HG02852 (cell line): ENCODE measurements around the gene MYRIP.
"Not testable (repeated sequence)": the region's sequence is repeated elsewhere in the genome, so short reads cannot be mapped to it uniquely, and the experiment has no call there.

ENCODE experiments used
- ATAC-seq: cut with Tn5 transposase; IDR thresholded peaks from one replicate; pipeline ENCODE4 v1.9.1; 2021; ENCODE audit warnings: mild to moderate bottlenecking, moderate library complexity; ENCODE audit not compliant: unreplicated experiment

MYRIP gene

DNA sequence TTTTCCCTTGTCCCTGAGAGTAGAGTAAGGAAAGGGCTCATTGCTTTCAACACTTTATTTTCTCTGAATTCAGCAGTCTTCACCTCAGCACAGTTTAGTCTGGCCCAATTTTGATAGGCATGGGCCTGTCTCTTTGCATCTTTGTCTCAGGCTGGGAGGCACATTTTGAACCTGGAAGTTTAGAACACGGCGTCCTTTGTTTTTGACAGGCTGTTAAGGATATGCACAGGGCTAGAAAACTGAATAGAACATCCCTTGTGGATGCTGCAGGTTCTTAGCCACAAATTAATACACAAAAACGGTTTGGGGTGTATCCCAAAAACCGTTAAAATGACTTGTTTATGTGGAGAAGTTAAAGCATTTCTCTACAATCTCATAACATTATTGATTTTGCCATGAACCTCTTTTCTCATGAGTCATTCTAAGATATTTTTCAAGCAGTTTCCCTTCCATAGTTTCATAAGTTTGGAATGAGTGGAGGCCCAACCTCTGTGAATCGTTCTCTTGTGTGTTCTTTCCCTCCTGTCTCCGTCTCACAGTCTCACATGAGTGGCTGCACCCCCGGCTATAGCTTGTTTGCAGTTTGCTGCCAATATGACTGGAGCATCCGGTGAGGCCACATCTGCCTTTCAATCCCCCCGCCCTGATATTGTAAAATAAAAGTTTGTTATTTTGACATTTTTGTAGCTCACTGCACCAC, 307.2 kb downstream of the MYRIP start:
- no peak for ATAC-seq

GRCh38 chr3:40118091-40118490, 308.7 kb downstream of the MYRIP start:
- ATAC-seq: no peak

GRCh38 chr3:40120067-40120692, 310.8 kb downstream of the MYRIP start:
- ATAC-seq: no peak

- no peak for ATAC-seq
Measured at GRCh38 chr3:40120806-40121205, 311.4 kb downstream of the MYRIP start.

GRCh38 chr3:40124918-40125317, 315.5 kb downstream of the MYRIP start:
- ATAC-seq: no peak

DNA sequence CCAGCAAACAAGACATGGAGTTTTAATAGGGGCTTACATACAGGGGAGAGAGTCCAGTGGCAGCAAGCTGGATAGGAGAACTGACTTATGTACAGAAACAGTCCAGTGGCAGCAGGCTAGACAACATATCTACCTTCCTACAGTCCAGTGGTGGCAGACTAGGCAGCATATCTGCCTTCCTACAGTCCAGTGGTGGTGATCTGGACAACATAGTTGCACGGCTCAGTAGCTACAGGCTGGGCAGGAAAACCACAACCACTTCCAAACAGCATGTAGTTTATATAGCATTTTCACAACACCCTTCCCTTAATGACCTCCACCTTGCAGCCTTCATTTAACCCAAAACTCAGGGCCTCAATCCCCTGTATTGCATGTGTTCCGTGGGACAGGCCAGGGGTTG, 318.8 kb downstream of the MYRIP start:
- no peak for ATAC-seq

DNA sequence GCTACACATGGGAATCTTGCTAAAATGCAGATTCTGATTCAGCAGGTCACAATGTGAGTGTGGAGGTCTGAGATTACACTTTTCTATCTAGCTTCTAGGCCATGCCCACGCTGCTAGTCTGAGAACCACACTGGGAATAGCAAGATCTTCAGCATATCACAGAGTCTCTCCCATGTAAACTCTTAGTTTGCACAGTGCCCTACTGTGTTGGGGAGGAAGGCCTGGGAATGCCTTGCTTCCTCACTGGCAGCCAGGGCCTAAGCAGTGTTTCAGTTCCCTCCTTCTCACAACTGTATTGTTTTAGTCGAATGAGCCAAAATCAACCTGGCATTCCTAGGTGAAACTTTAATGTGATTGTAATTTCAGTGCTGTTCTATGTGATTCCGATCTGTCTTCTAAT, 320.1 kb downstream of the MYRIP start:
- ATAC-seq: no peak

DNA sequence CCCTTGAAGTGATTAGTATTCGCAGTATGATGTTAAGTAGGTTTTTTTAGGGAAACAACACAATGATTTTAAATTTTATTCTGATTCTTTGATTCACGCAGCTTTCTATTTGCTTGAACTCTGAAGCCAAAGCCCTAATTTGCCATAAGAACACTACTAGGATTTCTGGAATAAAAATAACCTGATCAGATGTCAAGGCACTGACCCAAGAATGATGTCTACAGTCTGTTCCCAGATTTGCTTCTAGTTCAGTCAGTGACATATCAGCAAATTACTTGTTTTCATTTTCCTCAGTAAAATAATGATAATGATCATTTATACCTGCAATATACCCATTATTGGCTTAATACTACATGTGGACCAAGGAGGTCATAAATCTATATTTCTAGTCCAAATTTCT, 320.6 kb downstream of the MYRIP start:
- no peak for ATAC-seq

DNA sequence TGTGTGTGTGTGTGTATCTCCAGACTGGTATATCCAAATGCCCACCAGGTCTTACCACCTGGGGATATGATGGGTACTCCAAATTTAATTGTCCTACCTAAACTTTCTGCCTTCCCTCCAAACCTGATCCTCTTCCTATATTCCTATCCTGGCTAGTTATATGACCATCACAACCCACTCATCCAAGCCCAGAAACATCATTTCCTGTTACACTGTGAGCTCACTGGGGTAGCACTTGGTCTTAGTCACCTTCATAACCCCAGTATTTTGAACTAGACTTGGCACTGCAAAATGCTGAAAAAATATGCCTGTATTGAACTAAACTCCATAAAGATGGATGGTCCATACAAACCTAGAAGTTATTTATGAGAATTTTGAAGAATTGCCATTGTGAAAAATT, 321.3 kb downstream of the MYRIP start:
- no peak for ATAC-seq

- not testable (repeated sequence) for ATAC-seq
Measured at GRCh38 chr3:40133886-40134575, 324.6 kb downstream of the MYRIP start.

DNA sequence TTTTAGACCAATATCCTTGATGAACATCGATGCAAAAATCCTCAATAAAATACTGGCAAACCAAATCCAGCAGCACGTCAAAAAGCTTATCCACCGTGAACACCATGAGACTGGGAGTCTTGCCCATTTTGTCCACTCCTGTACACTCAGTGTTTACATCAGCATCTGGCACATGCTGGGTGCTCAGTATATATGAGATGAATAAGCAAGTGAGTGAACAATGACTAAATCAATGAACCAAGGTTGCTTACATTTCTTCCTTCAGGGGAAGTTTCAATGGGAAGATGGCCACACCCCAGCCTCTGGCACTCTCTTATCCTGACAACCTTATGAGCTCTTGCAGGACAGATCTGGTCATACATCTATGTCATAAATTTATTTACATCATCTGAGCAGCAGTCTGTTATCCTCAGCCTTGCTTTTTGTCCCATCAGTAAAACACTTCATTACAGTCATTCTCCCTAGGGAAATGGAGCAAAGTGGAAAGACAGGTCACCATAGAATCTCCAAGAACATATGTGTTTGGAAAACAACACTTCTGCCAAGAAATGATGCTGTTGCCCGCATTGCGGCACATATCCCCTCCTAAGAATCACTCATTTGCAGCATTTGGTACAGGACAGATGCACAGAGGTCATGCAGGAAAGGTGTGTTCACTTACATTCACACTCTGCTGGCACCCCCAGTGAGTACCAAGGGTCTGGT, 328.3 kb downstream of the MYRIP start:
- ATAC-seq: no peak

- no peak for ATAC-seq
Measured at GRCh38 chr3:40143283-40144090, 334.1 kb downstream of the MYRIP start.

GRCh38 chr3:40148827-40149226, 339.4 kb downstream of the MYRIP start:
- ATAC-seq: no peak

- no peak for ATAC-seq
Measured at GRCh38 chr3:40152482-40153133, 343.2 kb downstream of the MYRIP start.

DNA sequence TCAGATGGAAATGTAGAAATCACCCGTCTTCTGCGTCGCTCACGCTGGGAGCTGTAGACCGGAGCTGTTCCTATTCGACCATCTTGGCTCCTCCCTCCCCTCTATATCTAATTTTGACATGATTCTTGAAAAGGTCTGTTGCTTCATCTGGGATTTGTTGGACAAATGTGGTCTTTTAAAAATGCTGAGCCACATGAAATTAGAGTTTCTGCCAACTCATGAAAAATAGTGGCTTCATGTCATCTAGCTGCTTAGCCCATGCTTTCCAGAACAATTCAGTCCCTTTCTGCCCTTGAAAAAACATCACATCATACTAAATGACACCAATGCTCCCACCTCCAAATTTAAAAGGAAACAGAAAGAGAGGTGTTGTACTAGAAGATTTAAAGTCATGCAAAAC, 351.5 kb downstream of the MYRIP start:
- ATAC-seq: no peak

DNA sequence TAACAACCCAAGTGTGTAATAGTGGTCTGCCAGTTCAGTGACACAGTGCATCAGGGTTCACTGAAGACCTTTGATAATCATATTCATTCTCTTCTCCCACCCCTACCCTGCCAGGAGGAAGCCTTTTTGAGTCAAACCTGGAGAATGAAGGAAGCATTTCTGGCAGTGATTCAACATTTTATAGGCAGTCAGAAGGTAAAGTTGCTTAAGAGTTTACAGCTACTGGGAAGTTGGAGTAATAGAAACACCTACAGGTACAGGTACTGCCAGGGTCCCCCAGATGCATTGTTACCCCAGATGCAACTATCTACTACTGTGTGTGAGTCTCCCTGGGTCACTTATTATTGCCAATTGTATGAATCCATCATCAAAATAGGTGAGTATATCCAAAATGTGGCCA, 353.2 kb downstream of the MYRIP start:
- ATAC-seq: no peak

DNA sequence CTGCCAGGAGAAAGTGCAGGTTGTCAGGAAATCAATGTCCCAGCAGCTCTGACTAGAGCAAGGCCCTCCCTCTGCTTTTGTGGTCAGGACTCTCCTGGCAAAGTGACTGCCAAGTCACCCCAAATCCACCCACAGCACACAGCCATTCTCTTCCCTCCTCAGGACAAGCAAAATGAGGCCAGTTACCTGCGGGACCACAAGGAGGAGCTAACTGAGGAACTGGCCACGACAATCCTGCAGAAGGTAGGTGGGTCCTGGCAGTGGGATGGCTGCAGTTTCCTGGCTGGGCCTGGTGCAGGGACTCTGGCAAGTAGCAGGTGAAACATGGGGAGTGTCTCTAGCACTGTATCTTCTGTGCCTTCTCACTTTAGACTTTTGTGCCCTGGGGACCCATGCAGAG, 357.6 kb downstream of the MYRIP start:
- no peak for ATAC-seq

- ATAC-seq: no peak
Measured at GRCh38 chr3:40167958-40168357, 358.5 kb downstream of the MYRIP start.

GRCh38 chr3:40169983-40170382, 360.6 kb downstream of the MYRIP start:
- peak; percentile 42 for ATAC-seq

DNA sequence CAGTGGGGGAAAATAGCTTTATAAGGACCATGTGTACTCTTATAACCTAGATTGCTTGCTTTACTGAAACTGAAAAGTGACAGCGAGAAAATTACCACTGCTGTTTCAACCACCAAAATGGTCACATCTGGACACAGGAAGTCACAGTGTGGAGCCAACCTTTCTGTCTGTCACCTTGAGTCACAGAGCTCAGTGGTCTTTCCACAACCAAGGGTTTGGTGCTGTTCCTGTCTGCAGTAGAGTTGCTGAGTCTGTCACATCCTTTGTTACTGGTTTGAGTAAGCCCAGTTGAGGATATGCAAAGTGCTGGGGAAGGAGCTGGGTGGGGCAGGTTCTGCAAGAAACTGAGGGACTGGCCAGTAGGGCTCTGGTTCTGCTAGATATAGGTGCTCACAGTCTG, 361.0 kb downstream of the MYRIP start:
- ATAC-seq: peak; percentile 98
